HepG2 (cell line): Measurements from ENCODE around the gene FXN. TPM values are rescaled to one million over a fixed set of nuclear protein-coding genes. Genes with fewer than 3 reads are reported as not detected.
A peak's percentile ranks its signal among the peaks of the same experiment; 100 is the strongest.

Experiments used
- ATF7 ChIP-seq, 2 experiments: fragments of 450-650 bp in 1 of 2; sonication (generic) in 1 of 2; formaldehyde crosslinking in 1 of 2; IDR thresholded peaks; 2 replicates each; pipeline versions ENCODE4 v1.4.0 to v1.6.1; 2016 to 2020; ENCODE audit warnings: antibody characterized with exemption in 1 of 2, mild to moderate bottlenecking in 1 of 2, missing genetic modification reagents in 1 of 2
- CBX1 ChIP-seq: IDR thresholded peaks from one replicate; pipeline ENCODE4 v1.6.1; 2016; ENCODE audit warnings: antibody characterized with exemption, low read depth
- FOXK2 ChIP-seq: fragments of 450-650 bp; IDR thresholded peaks from 2 replicates; pipeline ENCODE4 v1.6.1; 2016
- HMG20B ChIP-seq: conservative IDR thresholded peaks from 2 replicates; pipeline ENCODE4 v1.6.1; 2016; ENCODE audit warnings: missing genetic modification reagents, missing compliant biosample characterization
- NBN ChIP-seq: fragments of 450-650 bp; conservative IDR thresholded peaks from 2 replicates; pipeline ENCODE4 v1.6.1; 2017
- PAWR ChIP-seq: sonication (generic); formaldehyde crosslinking; IDR thresholded peaks from 2 replicates; pipeline ENCODE4 v1.4.0; 2020; ENCODE audit warnings: missing genetic modification reagents, mild to moderate bottlenecking, borderline replicate concordance
- ZBTB26 ChIP-seq: IDR thresholded peaks from 2 replicates; pipeline ENCODE4 v1.6.1; 2016; ENCODE audit warnings: missing compliant biosample characterization, missing genetic modification reagents, borderline replicate concordance
- ZFP90 ChIP-seq: sonication (generic); formaldehyde crosslinking; IDR thresholded peaks from 2 replicates; pipeline ENCODE4 v1.8.0; 2022; ENCODE audit warnings: missing genetic modification reagents, mild to moderate bottlenecking, inconsistent platforms, borderline replicate concordance
- ZNF484 ChIP-seq: sonication (generic); formaldehyde crosslinking; IDR thresholded peaks from 2 replicates; pipeline ENCODE4 v1.5.1; 2020; ENCODE audit warnings: mild to moderate bottlenecking, low read depth, missing genetic modification reagents, borderline replicate concordance
- ZNF530 ChIP-seq: sonication (generic); formaldehyde crosslinking; IDR thresholded peaks from 2 replicates; pipeline ENCODE4 v1.5.0; 2020; ENCODE audit warnings: low read depth, mild to moderate bottlenecking, missing genetic modification reagents
- ZNF563 ChIP-seq: sonication (generic); formaldehyde crosslinking; IDR thresholded peaks from 2 replicates; pipeline ENCODE4 v1.8.0; 2022; ENCODE audit warnings: mild to moderate bottlenecking, moderate library complexity, missing genetic modification reagents
- polyA plus RNA-seq, 8 experiments: library from polyadenylated mRNA; depleted of rRNA in 3 of 8; stranded (reverse) in 7 of 8; unstranded in 1 of 8; fragments of >200 nt; fragmentation: Illumina TruSeq in 4 of 8; extraction: Trizol in 4 of 8; gene quantifications; 2 replicates each; pipeline versions ENCODE4 v1.2.1 to v1.2.3, GENCODE V29; 2011 to 2016; ENCODE audit warnings: low read depth in 4 of 8, missing spikeins in 1 of 8, mixed read lengths in 1 of 8; ENCODE audit not compliant: insufficient read depth in 1 of 8
- total RNA-seq, 5 experiments: library from RNA; depleted of rRNA; stranded (reverse); fragments of >200 nt; fragmentation: Illumina TruSeq; extraction: Trizol; gene quantifications; 2 replicates each; pipeline ENCODE4 v1.2.3, GENCODE V29; 2016; ENCODE audit warnings: low read depth in 1 of 5
- TF ChIP-seq, protein P1 (sequence below): sonication (generic); formaldehyde crosslinking; IDR thresholded peaks from 2 replicates; pipeline ENCODE4 v1.4.0; 2020; ENCODE audit warnings: missing genetic modification reagents
- TF ChIP-seq, protein P2 (sequence below): sonication (generic); formaldehyde crosslinking; IDR thresholded peaks from 2 replicates; pipeline ENCODE4 v1.8.1; 2023; ENCODE audit warnings: mild to moderate bottlenecking, missing genetic modification reagents, borderline replicate concordance
- TF ChIP-seq, protein P3 (sequence below): IDR thresholded peaks from 2 replicates; pipeline ENCODE4 v1.6.1; 2018; ENCODE audit warnings: missing genetic modification reagents
- TF ChIP-seq, protein P4 (sequence below): sonication (generic); formaldehyde crosslinking; IDR thresholded peaks from 2 replicates; pipeline ENCODE4 v1.5.0; 2020; ENCODE audit warnings: mild to moderate bottlenecking, missing genetic modification reagents

The FXN gene
- total and polyA plus RNA-seq, 2 of the 13 experiments (the other 11 are each of a cell fraction or from before 2014, with no cell fraction given), result 24.1 to 26.0 TPM

- TF ChIP-seq, protein P1, sequence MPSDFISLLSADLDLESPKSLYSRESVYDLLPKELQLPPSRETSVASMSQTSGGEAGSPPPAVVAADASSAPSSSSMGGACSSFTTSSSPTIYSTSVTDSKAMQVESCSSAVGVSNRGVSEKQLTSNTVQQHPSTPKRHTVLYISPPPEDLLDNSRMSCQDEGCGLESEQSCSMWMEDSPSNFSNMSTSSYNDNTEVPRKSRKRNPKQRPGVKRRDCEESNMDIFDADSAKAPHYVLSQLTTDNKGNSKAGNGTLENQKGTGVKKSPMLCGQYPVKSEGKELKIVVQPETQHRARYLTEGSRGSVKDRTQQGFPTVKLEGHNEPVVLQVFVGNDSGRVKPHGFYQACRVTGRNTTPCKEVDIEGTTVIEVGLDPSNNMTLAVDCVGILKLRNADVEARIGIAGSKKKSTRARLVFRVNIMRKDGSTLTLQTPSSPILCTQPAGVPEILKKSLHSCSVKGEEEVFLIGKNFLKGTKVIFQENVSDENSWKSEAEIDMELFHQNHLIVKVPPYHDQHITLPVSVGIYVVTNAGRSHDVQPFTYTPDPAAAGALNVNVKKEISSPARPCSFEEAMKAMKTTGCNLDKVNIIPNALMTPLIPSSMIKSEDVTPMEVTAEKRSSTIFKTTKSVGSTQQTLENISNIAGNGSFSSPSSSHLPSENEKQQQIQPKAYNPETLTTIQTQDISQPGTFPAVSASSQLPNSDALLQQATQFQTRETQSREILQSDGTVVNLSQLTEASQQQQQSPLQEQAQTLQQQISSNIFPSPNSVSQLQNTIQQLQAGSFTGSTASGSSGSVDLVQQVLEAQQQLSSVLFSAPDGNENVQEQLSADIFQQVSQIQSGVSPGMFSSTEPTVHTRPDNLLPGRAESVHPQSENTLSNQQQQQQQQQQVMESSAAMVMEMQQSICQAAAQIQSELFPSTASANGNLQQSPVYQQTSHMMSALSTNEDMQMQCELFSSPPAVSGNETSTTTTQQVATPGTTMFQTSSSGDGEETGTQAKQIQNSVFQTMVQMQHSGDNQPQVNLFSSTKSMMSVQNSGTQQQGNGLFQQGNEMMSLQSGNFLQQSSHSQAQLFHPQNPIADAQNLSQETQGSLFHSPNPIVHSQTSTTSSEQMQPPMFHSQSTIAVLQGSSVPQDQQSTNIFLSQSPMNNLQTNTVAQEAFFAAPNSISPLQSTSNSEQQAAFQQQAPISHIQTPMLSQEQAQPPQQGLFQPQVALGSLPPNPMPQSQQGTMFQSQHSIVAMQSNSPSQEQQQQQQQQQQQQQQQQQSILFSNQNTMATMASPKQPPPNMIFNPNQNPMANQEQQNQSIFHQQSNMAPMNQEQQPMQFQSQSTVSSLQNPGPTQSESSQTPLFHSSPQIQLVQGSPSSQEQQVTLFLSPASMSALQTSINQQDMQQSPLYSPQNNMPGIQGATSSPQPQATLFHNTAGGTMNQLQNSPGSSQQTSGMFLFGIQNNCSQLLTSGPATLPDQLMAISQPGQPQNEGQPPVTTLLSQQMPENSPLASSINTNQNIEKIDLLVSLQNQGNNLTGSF (CRISPR knock-in tag), result no peak
- TF ChIP-seq CBX1 (no peak), ZNF563 (CRISPR knock-in tag) (no peak), ATF7 (IDR thresholded peaks at IDR 0.05) (no peak), ATF7 (CRISPR knock-in tag; IDR thresholded peaks at IDR 0.05) (peak; percentile 31; the same call in 1 of the 2 replicates), ZNF530 (CRISPR knock-in tag) (no peak), HMG20B (CRISPR knock-in tag) (no peak), PAWR (no peak), NBN (no peak), ZBTB26 (CRISPR knock-in tag) (no peak), ZNF484 (no peak), FOXK2 (peak; percentile 89), ZFP90 (CRISPR knock-in tag) (no peak)
- TF ChIP-seq, protein P2, sequence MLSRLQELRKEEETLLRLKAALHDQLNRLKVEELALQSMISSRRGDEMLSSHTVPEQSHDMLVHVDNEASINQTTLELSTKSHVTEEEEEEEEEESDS (CRISPR knock-in tag), result no peak
- TF ChIP-seq, protein P3, sequence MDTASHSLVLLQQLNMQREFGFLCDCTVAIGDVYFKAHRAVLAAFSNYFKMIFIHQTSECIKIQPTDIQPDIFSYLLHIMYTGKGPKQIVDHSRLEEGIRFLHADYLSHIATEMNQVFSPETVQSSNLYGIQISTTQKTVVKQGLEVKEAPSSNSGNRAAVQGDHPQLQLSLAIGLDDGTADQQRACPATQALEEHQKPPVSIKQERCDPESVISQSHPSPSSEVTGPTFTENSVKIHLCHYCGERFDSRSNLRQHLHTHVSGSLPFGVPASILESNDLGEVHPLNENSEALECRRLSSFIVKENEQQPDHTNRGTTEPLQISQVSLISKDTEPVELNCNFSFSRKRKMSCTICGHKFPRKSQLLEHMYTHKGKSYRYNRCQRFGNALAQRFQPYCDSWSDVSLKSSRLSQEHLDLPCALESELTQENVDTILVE (CRISPR knock-in tag), result no peak
- TF ChIP-seq, protein P4, sequence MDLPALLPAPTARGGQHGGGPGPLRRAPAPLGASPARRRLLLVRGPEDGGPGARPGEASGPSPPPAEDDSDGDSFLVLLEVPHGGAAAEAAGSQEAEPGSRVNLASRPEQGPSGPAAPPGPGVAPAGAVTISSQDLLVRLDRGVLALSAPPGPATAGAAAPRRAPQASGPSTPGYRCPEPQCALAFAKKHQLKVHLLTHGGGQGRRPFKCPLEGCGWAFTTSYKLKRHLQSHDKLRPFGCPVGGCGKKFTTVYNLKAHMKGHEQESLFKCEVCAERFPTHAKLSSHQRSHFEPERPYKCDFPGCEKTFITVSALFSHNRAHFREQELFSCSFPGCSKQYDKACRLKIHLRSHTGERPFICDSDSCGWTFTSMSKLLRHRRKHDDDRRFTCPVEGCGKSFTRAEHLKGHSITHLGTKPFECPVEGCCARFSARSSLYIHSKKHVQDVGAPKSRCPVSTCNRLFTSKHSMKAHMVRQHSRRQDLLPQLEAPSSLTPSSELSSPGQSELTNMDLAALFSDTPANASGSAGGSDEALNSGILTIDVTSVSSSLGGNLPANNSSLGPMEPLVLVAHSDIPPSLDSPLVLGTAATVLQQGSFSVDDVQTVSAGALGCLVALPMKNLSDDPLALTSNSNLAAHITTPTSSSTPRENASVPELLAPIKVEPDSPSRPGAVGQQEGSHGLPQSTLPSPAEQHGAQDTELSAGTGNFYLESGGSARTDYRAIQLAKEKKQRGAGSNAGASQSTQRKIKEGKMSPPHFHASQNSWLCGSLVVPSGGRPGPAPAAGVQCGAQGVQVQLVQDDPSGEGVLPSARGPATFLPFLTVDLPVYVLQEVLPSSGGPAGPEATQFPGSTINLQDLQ (CRISPR knock-in tag), result no peak
Measured at GRCh38 chr9:69104830-69105527, 69.4 kb downstream of the FXN start (continued).
